Measurements from ENCODE around the gene ADGRG2.

DNA sequence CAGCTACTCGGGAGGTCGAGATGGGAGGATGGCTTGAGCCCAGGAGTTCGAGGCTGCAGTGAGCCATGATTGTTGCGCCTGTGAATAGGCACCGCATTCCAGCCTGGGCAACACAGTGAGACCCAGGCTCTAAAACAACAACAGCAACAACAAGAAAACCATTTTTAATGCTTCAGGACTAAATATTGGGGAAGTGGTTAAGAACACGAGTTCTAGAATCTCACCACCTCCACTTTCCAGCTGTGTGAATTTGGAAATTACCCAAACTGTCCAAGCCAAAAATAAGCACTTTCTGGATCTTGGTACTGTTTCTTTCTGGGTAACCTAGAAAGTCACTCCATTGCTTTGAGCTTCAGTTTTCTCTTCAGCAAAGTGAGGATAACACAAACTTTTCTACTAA is 63.2 kb downstream of the ADGRG2 start:
- TF ChIP-seq GATA3 (IDR thresholded peaks at IDR 0.05; ENCODE audit: low read depth, low read length) (no peak), GATA2 (IDR thresholded peaks at IDR 0.05; ENCODE audit: low read depth, low read length) (no peak)
